Loucy (cell line): Measurements from ENCODE around the gene MOB3C.

Experiments
- CTCF ChIP-seq: fragments of 200-600 bp; sonication (generic); conservative IDR thresholded peaks from 2 replicates; pipeline ENCODE4 v1.5.1; 2014; ENCODE audit warnings: mild to moderate bottlenecking, antibody characterized with exemption, low read length
- EZH2phosphoT487 ChIP-seq: fragments of 200-600 bp; IDR thresholded peaks from 2 replicates; pipeline ENCODE4 v1.6.1; 2018; ENCODE audit warnings: antibody characterized with exemption, mild to moderate bottlenecking, moderate library complexity, borderline replicate concordance

- TF ChIP-seq CTCF = no peak
- TF ChIP-seq EZH2phosphoT487 = no peak
These were observed 33.6 kb downstream of the MOB3C start for GRCh38 chr1:46582972-46583371.
